Activated naive CD4-positive, alpha-beta T cell treated with anti-CD3 and anti-CD28 coated beads, Interleukin-2, amount 50 U/mL, for 24 hours (primary cell): ENCODE measurements around the gene ANAPC15.

Source experiments
- H3K27ac Mint-ChIP-seq: one replicate; pipeline ENCODE4 v1.8.0; 2021; ENCODE audit warnings: mild to moderate bottlenecking, mixed read lengths
- H3K27me3 Mint-ChIP-seq: one replicate; pipeline ENCODE4 v1.8.0; 2021; ENCODE audit warnings: mixed read lengths
- H3K36me3 Mint-ChIP-seq: one replicate; pipeline ENCODE4 v1.8.0; 2021; ENCODE audit warnings: mixed read lengths
- H3K4me1 Mint-ChIP-seq: one replicate; pipeline ENCODE4 v1.8.0; 2021; ENCODE audit warnings: mixed read lengths
- H3K4me3 Mint-ChIP-seq: one replicate; pipeline ENCODE4 v1.8.0; 2021; ENCODE audit warnings: mild to moderate bottlenecking, mixed read lengths
- H3K9me3 Mint-ChIP-seq: one replicate; pipeline ENCODE4 v1.8.0; 2021; ENCODE audit warnings: mixed read lengths

The ANAPC15 gene

GRCh38 chr11:72081821-72082453, 30.6 kb downstream of the ANAPC15 start:
- H3K9me3 Mint-ChIP-seq: no peaks in the 10 kb centered on the region
- no peaks in the 10 kb centered on the region for H3K27me3 Mint-ChIP-seq
- peak overlapping the region; percentile 62 for H3K27ac Mint-ChIP-seq

GRCh38 chr11:72081184-72081644, 31.3 kb downstream of the ANAPC15 start:
- Mint-ChIP-seq H3K9me3 (no peaks in the 10 kb centered on the region), H3K27ac (peak overlapping the region; percentile 94), H3K27me3 (no peaks in the 10 kb centered on the region), H3K4me1 (peaks cover 55% of the 10 kb centered on the region), H3K4me3 (peak overlapping the region; percentile 92), H3K36me3 (no peaks in the 10 kb centered on the region)

More at GRCh38 chr11:72081821-72082453, 30.6 kb downstream of the ANAPC15 start:
- Mint-ChIP-seq H3K4me3 (peak overlapping the region; percentile 92), H3K4me1 (peaks cover 53% of the 10 kb centered on the region), H3K36me3 (no peaks in the 10 kb centered on the region)

- H3K9me3 Mint-ChIP-seq: no peaks in the 10 kb centered on the region
- peaks cover 54% of the 10 kb centered on the region for H3K4me1 Mint-ChIP-seq
Observed at GRCh38 chr11:72080326-72081183, 31.9 kb downstream of the ANAPC15 start, which contains the start of the genes LRRC51 and NUMA1. TSS of gene LRRC51 (plus strand) at chr11:72080850. CDS start at chr11:72089084, 8,234 bp downstream. TSS of gene NUMA1 (minus strand) at chr11:72080542. CDS start at chr11:72035943, 44,599 bp downstream.

GRCh38 chr11:72079819-72080325, 32.6 kb downstream of the ANAPC15 start:
- Mint-ChIP-seq H3K27ac (peak overlapping the region; percentile 94), H3K9me3 (no peaks in the 10 kb centered on the region), H3K27me3 (no peaks in the 10 kb centered on the region), H3K36me3 (no peaks in the 10 kb centered on the region), H3K4me1 (peaks cover 60% of the 10 kb centered on the region), H3K4me3 (peak overlapping the region; percentile 92)

More at GRCh38 chr11:72080326-72081183, 31.9 kb downstream of the ANAPC15 start, which contains the start of the genes LRRC51 and NUMA1:
- no peaks in the 10 kb centered on the region for H3K36me3 Mint-ChIP-seq
- H3K4me3 Mint-ChIP-seq: peak within 1 kb of the TSS; percentile 92
- peak within 1 kb of the TSS; percentile 94 for H3K27ac Mint-ChIP-seq
- no peaks in the 10 kb centered on the region for H3K27me3 Mint-ChIP-seq

GRCh38 chr11:72078477-72078876, 34.0 kb downstream of the ANAPC15 start:
- Mint-ChIP-seq H3K27ac (no peak overlapping the region), H3K36me3 (no peaks in the 10 kb centered on the region), H3K27me3 (no peaks in the 10 kb centered on the region), H3K4me3 (peak overlapping the region; percentile 68), H3K4me1 (peaks cover 60% of the 10 kb centered on the region), H3K9me3 (no peaks in the 10 kb centered on the region)

- Mint-ChIP-seq H3K4me3 (no peak overlapping the region), H3K27me3 (no peaks in the 10 kb centered on the region), H3K4me1 (peaks cover 58% of the 10 kb centered on the region), H3K9me3 (no peaks in the 10 kb centered on the region), H3K36me3 (peaks cover 3% of the 10 kb centered on the region), H3K27ac (peak overlapping the region; percentile 55)
Observed at GRCh38 chr11:72075756-72076155, 36.7 kb downstream of the ANAPC15 start.

- no peak overlapping the region for H3K4me3 Mint-ChIP-seq
- no peak overlapping the region for H3K27ac Mint-ChIP-seq
- peaks cover 57% of the 10 kb centered on the region for H3K4me1 Mint-ChIP-seq
- H3K9me3 Mint-ChIP-seq: no peaks in the 10 kb centered on the region
- H3K36me3 Mint-ChIP-seq: peaks cover 3% of the 10 kb centered on the region
- H3K27me3 Mint-ChIP-seq: no peaks in the 10 kb centered on the region
Observed at GRCh38 chr11:72075109-72075508, 37.4 kb downstream of the ANAPC15 start.

GRCh38 chr11:72072348-72072747, 40.1 kb downstream of the ANAPC15 start:
- Mint-ChIP-seq H3K36me3 (peaks cover 6% of the 10 kb centered on the region), H3K4me3 (no peak overlapping the region), H3K4me1 (peaks cover 58% of the 10 kb centered on the region), H3K27ac (no peak overlapping the region), H3K27me3 (no peaks in the 10 kb centered on the region), H3K9me3 (no peaks in the 10 kb centered on the region)

- peaks cover 48% of the 10 kb centered on the region for H3K4me1 Mint-ChIP-seq
- H3K4me3 Mint-ChIP-seq: no peak overlapping the region
- no peaks in the 10 kb centered on the region for H3K9me3 Mint-ChIP-seq
- H3K36me3 Mint-ChIP-seq: peaks cover 6% of the 10 kb centered on the region
- no peaks in the 10 kb centered on the region for H3K27me3 Mint-ChIP-seq
- no peak overlapping the region for H3K27ac Mint-ChIP-seq
Observed at GRCh38 chr11:72070491-72070890, 42.0 kb downstream of the ANAPC15 start.

- Mint-ChIP-seq H3K36me3 (peaks cover 6% of the 10 kb centered on the region), H3K4me3 (no peak overlapping the region), H3K4me1 (peaks cover 43% of the 10 kb centered on the region), H3K9me3 (no peaks in the 10 kb centered on the region), H3K27me3 (no peaks in the 10 kb centered on the region), H3K27ac (no peak overlapping the region)
Observed at GRCh38 chr11:72069787-72070251, 42.7 kb downstream of the ANAPC15 start.

GRCh38 chr11:72069200-72069599, 43.3 kb downstream of the ANAPC15 start:
- Mint-ChIP-seq H3K36me3 (peaks cover 6% of the 10 kb centered on the region), H3K9me3 (no peaks in the 10 kb centered on the region), H3K27me3 (no peaks in the 10 kb centered on the region), H3K27ac (no peak overlapping the region), H3K4me1 (peaks cover 43% of the 10 kb centered on the region), H3K4me3 (no peak overlapping the region)

GRCh38 chr11:72067676-72068075, 44.8 kb downstream of the ANAPC15 start:
- peaks cover 3% of the 10 kb centered on the region for H3K36me3 Mint-ChIP-seq
- H3K4me1 Mint-ChIP-seq: peaks cover 36% of the 10 kb centered on the region
- H3K9me3 Mint-ChIP-seq: no peaks in the 10 kb centered on the region
- H3K27ac Mint-ChIP-seq: no peak overlapping the region
- H3K4me3 Mint-ChIP-seq: no peak overlapping the region
- H3K27me3 Mint-ChIP-seq: no peaks in the 10 kb centered on the region

GRCh38 chr11:72067266-72067665, 45.2 kb downstream of the ANAPC15 start:
- Mint-ChIP-seq H3K4me1 (peaks cover 32% of the 10 kb centered on the region), H3K9me3 (no peaks in the 10 kb centered on the region), H3K27ac (no peak overlapping the region), H3K36me3 (peaks cover 3% of the 10 kb centered on the region), H3K27me3 (no peaks in the 10 kb centered on the region), H3K4me3 (no peak overlapping the region)

- no peaks in the 10 kb centered on the region for H3K27me3 Mint-ChIP-seq
- no peak overlapping the region for H3K27ac Mint-ChIP-seq
- H3K36me3 Mint-ChIP-seq: peaks cover 6% of the 10 kb centered on the region
- H3K9me3 Mint-ChIP-seq: no peaks in the 10 kb centered on the region
- no peak overlapping the region for H3K4me3 Mint-ChIP-seq
- peaks cover 28% of the 10 kb centered on the region for H3K4me1 Mint-ChIP-seq
Observed at GRCh38 chr11:72066855-72067254, 45.6 kb downstream of the ANAPC15 start.

- Mint-ChIP-seq H3K27me3 (no peaks in the 10 kb centered on the region), H3K27ac (no peak overlapping the region), H3K9me3 (no peaks in the 10 kb centered on the region), H3K4me1 (no peaks in the 10 kb centered on the region), H3K4me3 (no peak overlapping the region), H3K36me3 (peaks cover 8% of the 10 kb centered on the region)
Observed at GRCh38 chr11:72061739-72062396, 50.6 kb downstream of the ANAPC15 start.
